ENCODE data around the gene ENDOG.
A peak's percentile ranks its signal among the peaks of the same experiment; 100 is the strongest.
"Not testable (repeated sequence)": the region's sequence is repeated elsewhere in the genome, so short reads cannot be mapped to it uniquely, and the experiment has no call there.

The ENDOG gene

GRCh38 chr9:128794961-128795360 is 23.3 kb upstream of the ENDOG start:
- DNase-seq = not testable (repeated sequence)

GRCh38 chr9:128798896-128799295 is 19.4 kb upstream of the ENDOG start:
- DNase-seq = no peak

GRCh38 chr9:128800061-128800460 is 18.2 kb upstream of the ENDOG start:
- no peak for DNase-seq

GRCh38 chr9:128802482-128802881 is 15.8 kb upstream of the ENDOG start:
- no peak for DNase-seq

- DNase-seq = no peak
Observed at GRCh38 chr9:128805661-128806060, 12.6 kb upstream of the ENDOG start.

- no peak for DNase-seq
Observed at GRCh38 chr9:128807827-128808226, 10.5 kb upstream of the ENDOG start.

- no peak for DNase-seq
Observed at GRCh38 chr9:128808543-128808942, 9.8 kb upstream of the ENDOG start.

- DNase-seq = no peak
Observed at GRCh38 chr9:128809036-128809599, 9.2 kb upstream of the ENDOG start.

- no peak for DNase-seq
Observed at GRCh38 chr9:128809831-128810230, 8.5 kb upstream of the ENDOG start.

GRCh38 chr9:128810873-128811272 is 7.4 kb upstream of the ENDOG start:
- no peak for DNase-seq

GRCh38 chr9:128818839-128819715 is 777 bp downstream of the ENDOG start:
- peak; percentile 71 for DNase-seq

GRCh38 chr9:128819716-128820664 is 1.7 kb downstream of the ENDOG start:
- no peak for DNase-seq

- no peak for DNase-seq
Observed at GRCh38 chr9:128820665-128821583, 2.6 kb downstream of the ENDOG start.

GRCh38 chr9:128821584-128822406 is 3.5 kb downstream of the ENDOG start:
- no peak for DNase-seq

- no peak for DNase-seq
Observed at GRCh38 chr9:128822407-128823042, 4.2 kb downstream of the ENDOG start.

GRCh38 chr9:128823362-128823902 is 5.1 kb downstream of the ENDOG start:
- no peak for DNase-seq

- DNase-seq = no peak
Observed at GRCh38 chr9:128823903-128824406, 5.7 kb downstream of the ENDOG start.

- no peak for DNase-seq
Observed at GRCh38 chr9:128824911-128825310, 6.6 kb downstream of the ENDOG start.

- no peak for DNase-seq
Observed at GRCh38 chr9:128825923-128826700, 7.8 kb downstream of the ENDOG start.
